Hepatocyte (in vitro differentiated cells): Measurements from ENCODE around the gene DDC.

Experiments
- EZH2 ChIP-seq: fragments of 200-600 bp; sonication (generic); IDR thresholded peaks from 2 replicates; pipeline ENCODE4 v1.6.1; 2016; ENCODE audit warnings: antibody characterized with exemption, mild to moderate bottlenecking, borderline replicate concordance
- EZH2phosphoT487 ChIP-seq: fragments of 200-600 bp; sonication (generic); IDR thresholded peaks from one replicate; pipeline ENCODE4 v1.6.1; 2018; ENCODE audit warnings: antibody characterized with exemption, mild to moderate bottlenecking, low read depth, moderate library complexity; ENCODE audit not compliant: unreplicated experiment, severe bottlenecking
- TF ChIP-seq, protein P1 (sequence below): fragments of 200-600 bp; sonication (generic); IDR thresholded peaks from 2 replicates; pipeline ENCODE4 v1.5.1; 2016; ENCODE audit warnings: antibody characterized with exemption, mild to moderate bottlenecking; ENCODE audit not compliant: poor library complexity

DNA sequence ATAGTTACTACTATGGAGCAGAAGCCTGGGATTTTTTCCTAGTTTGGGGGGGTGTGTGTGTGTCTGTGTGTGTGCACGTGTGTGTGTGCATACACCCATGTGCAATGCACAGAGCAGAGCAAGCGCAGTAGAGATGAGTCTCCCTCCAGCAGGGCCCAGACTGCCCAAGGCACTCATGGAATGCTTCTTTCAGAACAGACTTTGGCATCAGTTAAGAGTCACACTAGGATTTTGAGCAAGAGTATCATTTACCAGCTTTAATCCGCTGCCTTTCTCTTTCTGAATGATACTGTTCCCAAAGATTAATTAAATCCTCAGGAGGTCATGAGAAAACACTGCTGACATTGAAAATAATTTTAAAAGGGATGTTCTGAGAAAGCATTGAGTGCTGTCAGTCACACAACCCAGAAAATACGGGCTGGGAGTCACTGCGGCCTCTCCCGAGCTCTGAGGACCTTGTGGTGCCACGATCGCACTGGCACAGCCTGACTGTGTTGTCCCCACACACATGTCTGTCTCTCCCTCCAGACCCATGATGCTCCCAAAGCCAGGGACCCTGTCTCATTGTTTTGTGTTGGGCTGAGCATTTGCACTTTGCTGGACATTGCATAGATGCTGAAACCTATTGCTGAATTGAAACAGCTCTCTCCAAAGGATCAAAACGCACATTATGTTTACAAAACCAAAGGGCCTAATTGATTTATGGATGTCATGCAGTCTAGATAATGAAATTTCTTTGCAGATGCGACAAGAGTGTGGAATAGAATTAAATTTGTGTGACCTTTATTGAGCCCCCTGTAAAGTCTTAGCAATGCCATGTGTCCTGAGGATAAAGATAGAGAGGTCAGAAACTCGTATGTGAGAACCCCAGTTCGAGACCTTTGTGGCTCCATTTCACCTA is 60.3 kb downstream of the DDC start:
- no peak for TF ChIP-seq EZH2
- TF ChIP-seq, protein P1, sequence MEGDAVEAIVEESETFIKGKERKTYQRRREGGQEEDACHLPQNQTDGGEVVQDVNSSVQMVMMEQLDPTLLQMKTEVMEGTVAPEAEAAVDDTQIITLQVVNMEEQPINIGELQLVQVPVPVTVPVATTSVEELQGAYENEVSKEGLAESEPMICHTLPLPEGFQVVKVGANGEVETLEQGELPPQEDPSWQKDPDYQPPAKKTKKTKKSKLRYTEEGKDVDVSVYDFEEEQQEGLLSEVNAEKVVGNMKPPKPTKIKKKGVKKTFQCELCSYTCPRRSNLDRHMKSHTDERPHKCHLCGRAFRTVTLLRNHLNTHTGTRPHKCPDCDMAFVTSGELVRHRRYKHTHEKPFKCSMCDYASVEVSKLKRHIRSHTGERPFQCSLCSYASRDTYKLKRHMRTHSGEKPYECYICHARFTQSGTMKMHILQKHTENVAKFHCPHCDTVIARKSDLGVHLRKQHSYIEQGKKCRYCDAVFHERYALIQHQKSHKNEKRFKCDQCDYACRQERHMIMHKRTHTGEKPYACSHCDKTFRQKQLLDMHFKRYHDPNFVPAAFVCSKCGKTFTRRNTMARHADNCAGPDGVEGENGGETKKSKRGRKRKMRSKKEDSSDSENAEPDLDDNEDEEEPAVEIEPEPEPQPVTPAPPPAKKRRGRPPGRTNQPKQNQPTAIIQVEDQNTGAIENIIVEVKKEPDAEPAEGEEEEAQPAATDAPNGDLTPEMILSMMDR: no peak
- TF ChIP-seq EZH2phosphoT487: no peak
